ENCODE data around the gene GMDS.

GRCh38 chr6:1577146-1577680, 668.2 kb downstream of the GMDS start:
- TF ChIP-seq, protein P1, sequence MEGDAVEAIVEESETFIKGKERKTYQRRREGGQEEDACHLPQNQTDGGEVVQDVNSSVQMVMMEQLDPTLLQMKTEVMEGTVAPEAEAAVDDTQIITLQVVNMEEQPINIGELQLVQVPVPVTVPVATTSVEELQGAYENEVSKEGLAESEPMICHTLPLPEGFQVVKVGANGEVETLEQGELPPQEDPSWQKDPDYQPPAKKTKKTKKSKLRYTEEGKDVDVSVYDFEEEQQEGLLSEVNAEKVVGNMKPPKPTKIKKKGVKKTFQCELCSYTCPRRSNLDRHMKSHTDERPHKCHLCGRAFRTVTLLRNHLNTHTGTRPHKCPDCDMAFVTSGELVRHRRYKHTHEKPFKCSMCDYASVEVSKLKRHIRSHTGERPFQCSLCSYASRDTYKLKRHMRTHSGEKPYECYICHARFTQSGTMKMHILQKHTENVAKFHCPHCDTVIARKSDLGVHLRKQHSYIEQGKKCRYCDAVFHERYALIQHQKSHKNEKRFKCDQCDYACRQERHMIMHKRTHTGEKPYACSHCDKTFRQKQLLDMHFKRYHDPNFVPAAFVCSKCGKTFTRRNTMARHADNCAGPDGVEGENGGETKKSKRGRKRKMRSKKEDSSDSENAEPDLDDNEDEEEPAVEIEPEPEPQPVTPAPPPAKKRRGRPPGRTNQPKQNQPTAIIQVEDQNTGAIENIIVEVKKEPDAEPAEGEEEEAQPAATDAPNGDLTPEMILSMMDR (conservative IDR thresholded peaks at IDR 0.05; ENCODE audit: low read length): no peak
- no peak for TF ChIP-seq EZH2phosphoT487 (IDR thresholded peaks at IDR 0.05; ENCODE audit: borderline replicate concordance)

Data from Loucy (cell line).